HCT116 (cell line): ENCODE data around the gene PHACTR1.

Experiments used
- ELF1 ChIP-seq: IDR thresholded peaks from 2 replicates; pipeline ENCODE4 v1.6.1; 2012; ENCODE audit warnings: low read depth, borderline replicate concordance
- EZH2 ChIP-seq: fragments of 200-600 bp; sonication (generic); IDR thresholded peaks from 2 replicates; pipeline ENCODE4 v1.6.1; 2017; ENCODE audit warnings: antibody characterized with exemption, mixed run types
- POLR2A ChIP-seq: IDR thresholded peaks from 2 replicates; pipeline ENCODE4 v1.7.0; 2011; ENCODE audit warnings: borderline replicate concordance; ENCODE audit not compliant: insufficient read depth, insufficient read length; ENCODE audit errors: extremely low read depth
- POLR2AphosphoS5 ChIP-seq: IDR thresholded peaks from 2 replicates; pipeline ENCODE4 v1.6.1; 2011; ENCODE audit warnings: mild to moderate bottlenecking, low read depth, low read length, moderate library complexity
- RAD21 ChIP-seq: IDR thresholded peaks from 2 replicates; pipeline ENCODE4 v1.6.1; 2012; ENCODE audit warnings: low read depth, mild to moderate bottlenecking
- SP1 ChIP-seq: IDR thresholded peaks from 2 replicates; pipeline ENCODE4 v1.6.1; 2012; ENCODE audit warnings: low read depth
- TCF7L2 ChIP-seq: IDR thresholded peaks from 2 replicates; pipeline ENCODE4 v1.7.0; 2011; ENCODE audit warnings: borderline replicate concordance, inconsistent platforms; ENCODE audit not compliant: insufficient read depth, insufficient read length; ENCODE audit errors: extremely low read depth
- YY1 ChIP-seq: IDR thresholded peaks from 2 replicates; pipeline ENCODE4 v1.6.1; 2011; ENCODE audit warnings: low read length, low read depth, moderate library complexity, mild to moderate bottlenecking; ENCODE audit not compliant: insufficient replicate concordance; ENCODE audit errors: extremely low read depth
- ZNF274 ChIP-seq: fragments of 200-500 bp; sonication (Bioruptor generic); IDR thresholded peaks from 2 replicates; pipeline ENCODE4 v1.6.1; 2014; ENCODE audit warnings: mild to moderate bottlenecking, low read depth, low read length, inconsistent platforms
- TF ChIP-seq, protein P1 (sequence below), 3 experiments: fragments of 200-600 bp in 1 of 3; sonication (generic) in 1 of 3; IDR thresholded peaks in 2 of 3; conservative IDR thresholded peaks in 1 of 3; 2 replicates each; pipeline ENCODE4 v1.5.1; 2012 to 2017; ENCODE audit warnings: low read depth in 2 of 3, low read length in 2 of 3, antibody characterized with exemption in 1 of 3, borderline replicate concordance in 1 of 3, control low read depth in 1 of 3, mild to moderate bottlenecking in 1 of 3, mixed read lengths in 1 of 3, mixed run types in 1 of 3, moderate library complexity in 1 of 3; ENCODE audit not compliant: insufficient read depth in 1 of 3
- TF ChIP-seq, protein P2 (sequence below): IDR thresholded peaks from 2 replicates; pipeline ENCODE4 v1.6.1; 2012
- TF ChIP-seq, protein P3 (sequence below): IDR thresholded peaks from 2 replicates; pipeline ENCODE4 v1.6.1; 2012; ENCODE audit warnings: low read depth

DNA sequence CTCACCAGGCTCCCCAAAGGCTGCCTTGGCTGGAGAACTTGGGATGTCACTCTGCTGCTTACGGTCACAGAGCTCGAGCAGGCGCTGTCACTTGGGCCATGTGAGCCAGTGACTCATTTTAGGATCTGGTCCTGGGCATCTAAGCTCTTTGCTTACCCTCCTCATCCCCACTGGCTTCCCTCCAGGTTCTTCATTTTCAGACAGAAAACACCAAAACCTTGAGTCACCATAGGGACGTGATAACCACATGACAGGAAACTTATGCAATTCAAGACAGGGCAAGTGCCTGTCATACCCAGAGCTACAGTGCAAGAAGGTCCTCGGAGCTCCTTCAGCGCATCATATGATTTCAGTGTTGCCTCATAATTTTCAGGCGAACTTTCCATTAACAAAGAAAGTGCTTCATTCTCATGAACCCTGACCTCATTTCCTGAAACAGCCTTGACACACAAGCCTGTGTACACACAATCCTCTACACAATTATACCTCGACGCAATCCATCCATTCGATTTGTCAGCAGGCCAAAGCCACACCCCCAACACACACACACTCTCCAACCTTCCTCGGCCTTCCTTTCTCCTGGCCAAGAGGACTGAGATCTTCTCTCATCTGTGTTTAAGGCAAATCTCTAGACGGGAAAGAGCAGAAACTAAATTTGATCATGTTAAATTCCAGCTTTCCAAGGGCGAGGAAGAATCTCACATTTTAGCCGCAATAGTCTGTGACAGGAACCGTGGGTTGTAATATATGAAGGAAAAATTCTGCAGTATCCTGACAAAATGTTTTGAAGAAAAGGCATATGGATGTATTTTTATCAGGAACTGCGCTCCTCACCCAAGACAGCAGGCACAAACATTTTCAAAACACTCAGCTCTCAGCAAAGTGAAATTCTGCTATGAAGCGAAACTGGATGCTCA lies 586.4 kb downstream of the PHACTR1 start:
- TF ChIP-seq, protein P1, sequence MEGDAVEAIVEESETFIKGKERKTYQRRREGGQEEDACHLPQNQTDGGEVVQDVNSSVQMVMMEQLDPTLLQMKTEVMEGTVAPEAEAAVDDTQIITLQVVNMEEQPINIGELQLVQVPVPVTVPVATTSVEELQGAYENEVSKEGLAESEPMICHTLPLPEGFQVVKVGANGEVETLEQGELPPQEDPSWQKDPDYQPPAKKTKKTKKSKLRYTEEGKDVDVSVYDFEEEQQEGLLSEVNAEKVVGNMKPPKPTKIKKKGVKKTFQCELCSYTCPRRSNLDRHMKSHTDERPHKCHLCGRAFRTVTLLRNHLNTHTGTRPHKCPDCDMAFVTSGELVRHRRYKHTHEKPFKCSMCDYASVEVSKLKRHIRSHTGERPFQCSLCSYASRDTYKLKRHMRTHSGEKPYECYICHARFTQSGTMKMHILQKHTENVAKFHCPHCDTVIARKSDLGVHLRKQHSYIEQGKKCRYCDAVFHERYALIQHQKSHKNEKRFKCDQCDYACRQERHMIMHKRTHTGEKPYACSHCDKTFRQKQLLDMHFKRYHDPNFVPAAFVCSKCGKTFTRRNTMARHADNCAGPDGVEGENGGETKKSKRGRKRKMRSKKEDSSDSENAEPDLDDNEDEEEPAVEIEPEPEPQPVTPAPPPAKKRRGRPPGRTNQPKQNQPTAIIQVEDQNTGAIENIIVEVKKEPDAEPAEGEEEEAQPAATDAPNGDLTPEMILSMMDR (IDR thresholded peaks at IDR 0.05 in 2 of 3, conservative IDR thresholded peaks at IDR 0.05 in 1 of 3; ENCODE audit: borderline replicate concordance in 1 of 3, insufficient read depth in 1 of 3, low read depth in 2 of 3, low read length in 2 of 3), result no peak
- no peak for TF ChIP-seq EZH2
- TF ChIP-seq POLR2AphosphoS5, result no peak
- TF ChIP-seq, protein P2, sequence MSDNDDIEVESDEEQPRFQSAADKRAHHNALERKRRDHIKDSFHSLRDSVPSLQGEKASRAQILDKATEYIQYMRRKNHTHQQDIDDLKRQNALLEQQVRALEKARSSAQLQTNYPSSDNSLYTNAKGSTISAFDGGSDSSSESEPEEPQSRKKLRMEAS, result no peak
- no peak for TF ChIP-seq SP1
- TF ChIP-seq POLR2A, result no peak
- TF ChIP-seq, protein P3, sequence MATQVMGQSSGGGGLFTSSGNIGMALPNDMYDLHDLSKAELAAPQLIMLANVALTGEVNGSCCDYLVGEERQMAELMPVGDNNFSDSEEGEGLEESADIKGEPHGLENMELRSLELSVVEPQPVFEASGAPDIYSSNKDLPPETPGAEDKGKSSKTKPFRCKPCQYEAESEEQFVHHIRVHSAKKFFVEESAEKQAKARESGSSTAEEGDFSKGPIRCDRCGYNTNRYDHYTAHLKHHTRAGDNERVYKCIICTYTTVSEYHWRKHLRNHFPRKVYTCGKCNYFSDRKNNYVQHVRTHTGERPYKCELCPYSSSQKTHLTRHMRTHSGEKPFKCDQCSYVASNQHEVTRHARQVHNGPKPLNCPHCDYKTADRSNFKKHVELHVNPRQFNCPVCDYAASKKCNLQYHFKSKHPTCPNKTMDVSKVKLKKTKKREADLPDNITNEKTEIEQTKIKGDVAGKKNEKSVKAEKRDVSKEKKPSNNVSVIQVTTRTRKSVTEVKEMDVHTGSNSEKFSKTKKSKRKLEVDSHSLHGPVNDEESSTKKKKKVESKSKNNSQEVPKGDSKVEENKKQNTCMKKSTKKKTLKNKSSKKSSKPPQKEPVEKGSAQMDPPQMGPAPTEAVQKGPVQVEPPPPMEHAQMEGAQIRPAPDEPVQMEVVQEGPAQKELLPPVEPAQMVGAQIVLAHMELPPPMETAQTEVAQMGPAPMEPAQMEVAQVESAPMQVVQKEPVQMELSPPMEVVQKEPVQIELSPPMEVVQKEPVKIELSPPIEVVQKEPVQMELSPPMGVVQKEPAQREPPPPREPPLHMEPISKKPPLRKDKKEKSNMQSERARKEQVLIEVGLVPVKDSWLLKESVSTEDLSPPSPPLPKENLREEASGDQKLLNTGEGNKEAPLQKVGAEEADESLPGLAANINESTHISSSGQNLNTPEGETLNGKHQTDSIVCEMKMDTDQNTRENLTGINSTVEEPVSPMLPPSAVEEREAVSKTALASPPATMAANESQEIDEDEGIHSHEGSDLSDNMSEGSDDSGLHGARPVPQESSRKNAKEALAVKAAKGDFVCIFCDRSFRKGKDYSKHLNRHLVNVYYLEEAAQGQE, result no peak
- TF ChIP-seq YY1, result no peak
- no peak for TF ChIP-seq ELF1
- TF ChIP-seq TCF7L2, result no peak
- TF ChIP-seq RAD21, result no peak
- no peak for TF ChIP-seq ZNF274
